Transverse colon (tissue), 4 donors: ENCODE data around the gene SPP1.

ENCODE experiments used
- EP300 ChIP-seq: sonication (generic); formaldehyde crosslinking; IDR thresholded peaks from one replicate; pipeline ENCODE4 v1.6.1; 2017; ENCODE audit warnings: antibody characterized with exemption, low read depth
- POLR2A ChIP-seq: fragments of 450-650 bp; IDR thresholded peaks from one replicate; pipeline ENCODE4 v1.6.1; 2016; ENCODE audit warnings: antibody characterized with exemption, mild to moderate bottlenecking, moderate library complexity
- POLR2AphosphoS5 ChIP-seq, 3 donors: sonication (generic); formaldehyde crosslinking; IDR thresholded peaks; one replicate each; pipeline ENCODE4 v1.6.1; 2016; ENCODE audit warnings: antibody characterized with exemption in 3 of 3
- TF ChIP-seq, protein P1 (sequence below), 5 experiments: fragments of 200-600 bp in 3 of 5; fragments of 450-650 bp in 2 of 5; sonication (generic) in 3 of 5; IDR thresholded peaks; 1 replicate in 2 of 5; 2 replicates in 3 of 5; pipeline ENCODE4 v1.5.1; 2016 to 2017; ENCODE audit warnings: antibody characterized with exemption in 5 of 5, inconsistent platforms in 3 of 5, mild to moderate bottlenecking in 2 of 5, moderate library complexity in 1 of 5

DNA sequence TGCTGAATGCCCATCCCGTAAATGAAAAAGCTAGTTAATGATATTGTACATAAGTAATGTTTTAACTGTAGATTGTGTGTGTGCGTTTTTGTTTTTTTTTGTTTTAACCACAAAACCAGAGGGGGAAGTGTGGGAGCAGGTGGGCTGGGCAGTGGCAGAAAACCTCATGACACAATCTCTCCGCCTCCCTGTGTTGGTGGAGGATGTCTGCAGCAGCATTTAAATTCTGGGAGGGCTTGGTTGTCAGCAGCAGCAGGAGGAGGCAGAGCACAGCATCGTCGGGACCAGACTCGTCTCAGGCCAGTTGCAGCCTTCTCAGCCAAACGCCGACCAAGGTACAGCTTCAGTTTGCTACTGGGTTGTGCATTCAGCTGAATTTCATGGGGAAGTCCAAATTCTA lies at the start of gene SPP1:
- TF ChIP-seq, protein P1, sequence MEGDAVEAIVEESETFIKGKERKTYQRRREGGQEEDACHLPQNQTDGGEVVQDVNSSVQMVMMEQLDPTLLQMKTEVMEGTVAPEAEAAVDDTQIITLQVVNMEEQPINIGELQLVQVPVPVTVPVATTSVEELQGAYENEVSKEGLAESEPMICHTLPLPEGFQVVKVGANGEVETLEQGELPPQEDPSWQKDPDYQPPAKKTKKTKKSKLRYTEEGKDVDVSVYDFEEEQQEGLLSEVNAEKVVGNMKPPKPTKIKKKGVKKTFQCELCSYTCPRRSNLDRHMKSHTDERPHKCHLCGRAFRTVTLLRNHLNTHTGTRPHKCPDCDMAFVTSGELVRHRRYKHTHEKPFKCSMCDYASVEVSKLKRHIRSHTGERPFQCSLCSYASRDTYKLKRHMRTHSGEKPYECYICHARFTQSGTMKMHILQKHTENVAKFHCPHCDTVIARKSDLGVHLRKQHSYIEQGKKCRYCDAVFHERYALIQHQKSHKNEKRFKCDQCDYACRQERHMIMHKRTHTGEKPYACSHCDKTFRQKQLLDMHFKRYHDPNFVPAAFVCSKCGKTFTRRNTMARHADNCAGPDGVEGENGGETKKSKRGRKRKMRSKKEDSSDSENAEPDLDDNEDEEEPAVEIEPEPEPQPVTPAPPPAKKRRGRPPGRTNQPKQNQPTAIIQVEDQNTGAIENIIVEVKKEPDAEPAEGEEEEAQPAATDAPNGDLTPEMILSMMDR (IDR thresholded peaks at IDR 0.05), result no peak
- TF ChIP-seq POLR2A (no peak), EP300 (no peak), POLR2AphosphoS5 (IDR thresholded peaks at IDR 0.05) (no peak)
